ENCODE data around the gene GBF1. TPM values are rescaled to one million over a fixed set of nuclear protein-coding genes. Genes with fewer than 3 reads are reported as not detected.

Gene GBF1, protein sequence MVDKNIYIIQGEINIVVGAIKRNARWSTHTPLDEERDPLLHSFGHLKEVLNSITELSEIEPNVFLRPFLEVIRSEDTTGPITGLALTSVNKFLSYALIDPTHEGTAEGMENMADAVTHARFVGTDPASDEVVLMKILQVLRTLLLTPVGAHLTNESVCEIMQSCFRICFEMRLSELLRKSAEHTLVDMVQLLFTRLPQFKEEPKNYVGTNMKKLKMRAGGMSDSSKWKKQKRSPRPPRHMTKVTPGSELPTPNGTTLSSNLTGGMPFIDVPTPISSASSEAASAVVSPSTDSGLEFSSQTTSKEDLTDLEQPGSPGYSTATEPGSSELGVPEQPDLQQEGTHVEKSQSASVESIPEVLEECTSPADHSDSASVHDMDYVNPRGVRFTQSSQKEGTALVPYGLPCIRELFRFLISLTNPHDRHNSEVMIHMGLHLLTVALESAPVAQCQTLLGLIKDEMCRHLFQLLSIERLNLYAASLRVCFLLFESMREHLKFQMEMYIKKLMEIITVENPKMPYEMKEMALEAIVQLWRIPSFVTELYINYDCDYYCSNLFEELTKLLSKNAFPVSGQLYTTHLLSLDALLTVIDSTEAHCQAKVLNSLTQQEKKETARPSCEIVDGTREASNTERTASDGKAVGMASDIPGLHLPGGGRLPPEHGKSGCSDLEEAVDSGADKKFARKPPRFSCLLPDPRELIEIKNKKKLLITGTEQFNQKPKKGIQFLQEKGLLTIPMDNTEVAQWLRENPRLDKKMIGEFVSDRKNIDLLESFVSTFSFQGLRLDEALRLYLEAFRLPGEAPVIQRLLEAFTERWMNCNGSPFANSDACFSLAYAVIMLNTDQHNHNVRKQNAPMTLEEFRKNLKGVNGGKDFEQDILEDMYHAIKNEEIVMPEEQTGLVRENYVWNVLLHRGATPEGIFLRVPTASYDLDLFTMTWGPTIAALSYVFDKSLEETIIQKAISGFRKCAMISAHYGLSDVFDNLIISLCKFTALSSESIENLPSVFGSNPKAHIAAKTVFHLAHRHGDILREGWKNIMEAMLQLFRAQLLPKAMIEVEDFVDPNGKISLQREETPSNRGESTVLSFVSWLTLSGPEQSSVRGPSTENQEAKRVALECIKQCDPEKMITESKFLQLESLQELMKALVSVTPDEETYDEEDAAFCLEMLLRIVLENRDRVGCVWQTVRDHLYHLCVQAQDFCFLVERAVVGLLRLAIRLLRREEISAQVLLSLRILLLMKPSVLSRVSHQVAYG (N-terminal part only)
- 10 to 100 TPM; 36.2 to 47.2 (median 37.8) TPM for total RNA-seq
- 10 to 100 TPM in 1 of 2 donors, 1 to 10 TPM in 1; 8.5 to 24.3 TPM for polyA plus RNA-seq
- total RNA-seq = 170 reads per million, percentile 91 among the genes with 10 or more reads in this experiment

DNA sequence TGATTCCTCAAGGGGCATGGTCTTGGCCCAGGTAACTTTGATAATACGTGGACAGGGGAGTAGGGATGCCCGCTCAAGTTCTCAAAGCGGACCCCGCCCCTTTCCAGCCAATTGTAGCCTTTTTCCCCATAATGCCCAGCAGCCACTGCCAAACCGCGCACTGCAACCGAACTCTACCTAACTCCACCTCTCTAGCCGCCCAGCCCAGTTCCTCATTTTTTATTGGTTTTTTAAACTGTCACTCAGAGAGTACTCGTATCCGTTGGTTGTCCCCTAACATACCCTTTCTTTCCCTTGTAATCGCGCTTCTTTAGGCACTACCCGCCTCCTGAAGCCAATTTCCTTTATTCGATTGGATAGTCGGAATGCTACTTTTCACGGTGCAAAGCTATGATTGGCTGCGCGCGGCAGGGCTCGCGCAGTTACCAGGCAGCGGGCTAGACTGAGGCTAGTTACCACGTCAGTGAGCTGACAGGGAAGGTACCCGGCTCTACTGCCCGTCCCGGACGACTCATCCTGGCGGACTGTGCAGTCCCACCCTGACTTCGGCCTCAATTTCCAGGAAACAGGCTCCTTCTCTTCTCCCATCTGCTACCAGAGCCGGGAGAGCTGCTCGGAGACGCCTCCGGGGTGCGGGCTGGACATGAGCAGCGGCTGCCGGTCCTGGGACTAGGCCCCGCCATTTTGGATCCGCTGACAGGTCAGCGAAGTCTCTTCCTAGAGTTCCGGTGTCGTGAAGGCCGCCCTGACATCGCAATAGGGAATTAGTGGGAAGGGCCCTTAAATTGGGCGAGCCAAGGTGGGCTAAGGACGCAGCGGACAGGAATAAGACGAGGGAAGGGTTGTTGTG lies at the start of gene GBF1:
GBF1 (plus strand) TSS at position 451 of the 850 bp plus-strand sequence. CDS start 13,407 bp downstream, outside the sequence.
- Histone ChIP-seq H3K36me3 (ENCODE audit: control insufficient read depth in 2 of 3, insufficient read depth in 3 of 3, low read length in 3 of 3) (peaks cover 0 to 5% (median 0%) of the 10 kb centered on the region in 3 experiments), H3K27me3 (ENCODE audit: control insufficient read depth in 2 of 2, insufficient read depth in 2 of 2, low read length in 2 of 2) (peaks cover 0 to 16% of the 10 kb centered on the region in 2 donors), H3K9me3 (ENCODE audit: control insufficient read depth in 2 of 3, low read length in 3 of 3) (no peaks in the 10 kb centered on the region), H3K4me1 (ENCODE audit: control insufficient read depth in 2 of 2, insufficient read depth in 2 of 2, low read length in 2 of 2) (peaks cover 17 to 37% of the 10 kb centered on the region in 2 donors), H3K27ac (ENCODE audit: low read depth, low read length) (peak within 1 kb of the TSS; percentile 90), H3K4me3 (ENCODE audit: low read length) (peak within 1 kb of the TSS; percentile 84)
- ChIA-PET CTCF (interaction anchor here (0.6 to 2.9 kb wide), 6 partner anchors 9 to 104 kb away, joined by 3 to 10 read pairs (median 4); no protein-coding TSS in a partner anchor), POLR2A (interaction anchor here (0.8 to 2.4 kb wide), 8 partner anchors 9 to 399 kb away, joined by 3 to 9 read pairs (median 4); partner anchors contain the start of genes FBXL15 and TRIM8)
- Mint-ChIP-seq H3K9me3 (peaks cover 0 to 2% (median 0%) of the 10 kb centered on the region in 11 donors), H3K4me1 (peaks cover 44 to 69% (median 54%) of the 10 kb centered on the region in 7 donors), H3K27me3 (peaks cover 14 to 27% (median 22%) of the 10 kb centered on the region in 5 donors), H3K4me3 (peak within 1 kb of the TSS; percentile 83 to 100 (median 97)), H3K27ac (peak within 1 kb of the TSS; percentile 65 to 98 (median 95)), H3K36me3 (peaks cover 5 to 11% (median 8%) of the 10 kb centered on the region in 5 donors)
- intact Hi-C loops (cut with micrococcal nuclease) = loop anchor here (1.0 to 10.0 kb wide), 17 partner anchors 14 to 609 kb away; partner anchors contain the start of genes ACTR1A (in 2 of the 2), NOLC1 (in 2 of the 2), WBP1L (in 2 of the 2) and ARMH3 (in 1 of the 2)
- DNase-seq (peak; percentile 69 to 97 (median 96)), ATAC-seq (peak; percentile 92)

DNA sequence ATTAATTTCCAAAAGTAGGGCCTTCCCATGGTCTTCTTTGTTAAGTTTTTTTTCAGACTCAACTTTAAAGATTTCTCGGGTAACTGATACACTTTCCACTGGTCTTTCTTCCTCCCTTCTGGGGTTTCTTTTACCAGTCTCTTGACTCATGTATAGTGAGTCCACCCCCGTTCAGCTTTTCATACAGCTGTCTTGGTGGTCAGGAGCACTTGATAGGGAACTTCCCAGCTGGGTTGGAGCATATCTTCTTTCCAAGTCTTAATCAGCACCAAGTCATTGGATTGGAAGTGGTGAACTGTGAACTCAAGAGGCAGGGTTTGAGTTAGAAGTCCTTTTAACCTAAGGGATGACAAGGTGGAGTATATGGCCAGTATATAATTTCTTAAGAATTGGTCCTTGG lies 48.4 kb upstream of the GBF1 start:
- DNase-seq = no peak
- no peak overlapping the region for H3K4me3 Mint-ChIP-seq
- no peaks in the 10 kb centered on the region for H3K4me1 Mint-ChIP-seq
- H3K9me3 ChIP-seq (ENCODE audit: control insufficient read depth in 2 of 3, low read length in 3 of 3) = no peaks in the 10 kb centered on the region
- ATAC-seq = no peak
- H3K36me3 Mint-ChIP-seq = peaks cover 0 to 9% (median 0%) of the 10 kb centered on the region in 5 donors
- no peaks in the 10 kb centered on the region for H3K4me1 ChIP-seq (ENCODE audit: control insufficient read depth in 2 of 2, insufficient read depth in 2 of 2, low read length in 2 of 2)
- H3K27me3 Mint-ChIP-seq = no peaks in the 10 kb centered on the region
- no peaks in the 10 kb centered on the region for H3K27me3 ChIP-seq (ENCODE audit: control insufficient read depth in 2 of 2, insufficient read depth in 2 of 2, low read length in 2 of 2)
- H3K4me3 ChIP-seq (ENCODE audit: low read length) = no peak overlapping the region
- intact Hi-C loops (cut with micrococcal nuclease) = no loop called here
- no peak overlapping the region for H3K27ac ChIP-seq (ENCODE audit: low read depth, low read length)
- no peak overlapping the region for H3K27ac Mint-ChIP-seq
- ChIA-PET POLR2A (no interaction called here), CTCF (no interaction called here)
- H3K9me3 Mint-ChIP-seq = peaks cover 0 to 12% (median 4%) of the 10 kb centered on the region in 11 donors
- H3K36me3 ChIP-seq (ENCODE audit: control insufficient read depth in 2 of 3, insufficient read depth in 3 of 3, low read length in 3 of 3) = no peaks in the 10 kb centered on the region

DNA sequence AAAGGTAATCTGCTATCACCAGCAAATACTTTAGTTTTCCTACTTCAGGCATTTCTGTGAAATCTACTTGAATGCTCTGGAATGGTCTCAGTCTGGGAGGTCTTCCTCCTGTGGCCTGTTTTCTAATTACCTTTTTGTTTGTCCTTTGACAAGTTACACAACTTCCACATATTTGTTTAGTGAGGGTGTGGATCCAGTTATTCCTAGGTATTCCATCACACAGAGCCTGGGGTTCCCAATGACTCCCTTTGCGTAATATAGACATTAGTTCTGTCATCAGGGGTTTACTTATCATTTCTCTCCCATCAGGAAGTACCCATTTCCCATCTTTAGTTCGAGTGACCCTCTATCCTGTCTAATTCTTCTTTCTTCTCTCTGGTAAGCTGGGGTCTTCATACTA lies 47.3 kb upstream of the GBF1 start:
- Histone ChIP-seq H3K4me3 (ENCODE audit: low read length) (no peak overlapping the region), H3K27ac (ENCODE audit: low read depth, low read length) (no peak overlapping the region), H3K9me3 (ENCODE audit: control insufficient read depth in 2 of 3, low read length in 3 of 3) (no peaks in the 10 kb centered on the region), H3K36me3 (ENCODE audit: control insufficient read depth in 2 of 3, insufficient read depth in 3 of 3, low read length in 3 of 3) (no peaks in the 10 kb centered on the region), H3K27me3 (ENCODE audit: control insufficient read depth in 2 of 2, insufficient read depth in 2 of 2, low read length in 2 of 2) (no peaks in the 10 kb centered on the region), H3K4me1 (ENCODE audit: control insufficient read depth in 2 of 2, insufficient read depth in 2 of 2, low read length in 2 of 2) (no peaks in the 10 kb centered on the region)
- intact Hi-C loops (cut with micrococcal nuclease) = no loop called here
- H3K36me3 Mint-ChIP-seq = peaks cover 0 to 5% (median 0%) of the 10 kb centered on the region in 5 donors
- peaks cover 0 to 8% (median 0%) of the 10 kb centered on the region in 7 donors for H3K4me1 Mint-ChIP-seq
- peaks cover 0 to 5% (median 0%) of the 10 kb centered on the region in 5 donors for H3K27me3 Mint-ChIP-seq
- H3K9me3 Mint-ChIP-seq = peaks cover 0 to 6% (median 0%) of the 10 kb centered on the region in 11 donors
- no peak overlapping the region for H3K27ac Mint-ChIP-seq
- H3K4me3 Mint-ChIP-seq = no peak overlapping the region
- ChIA-PET CTCF (no interaction called here), POLR2A (no interaction called here)
- DNase-seq = no peak
- ATAC-seq = no peak

DNA sequence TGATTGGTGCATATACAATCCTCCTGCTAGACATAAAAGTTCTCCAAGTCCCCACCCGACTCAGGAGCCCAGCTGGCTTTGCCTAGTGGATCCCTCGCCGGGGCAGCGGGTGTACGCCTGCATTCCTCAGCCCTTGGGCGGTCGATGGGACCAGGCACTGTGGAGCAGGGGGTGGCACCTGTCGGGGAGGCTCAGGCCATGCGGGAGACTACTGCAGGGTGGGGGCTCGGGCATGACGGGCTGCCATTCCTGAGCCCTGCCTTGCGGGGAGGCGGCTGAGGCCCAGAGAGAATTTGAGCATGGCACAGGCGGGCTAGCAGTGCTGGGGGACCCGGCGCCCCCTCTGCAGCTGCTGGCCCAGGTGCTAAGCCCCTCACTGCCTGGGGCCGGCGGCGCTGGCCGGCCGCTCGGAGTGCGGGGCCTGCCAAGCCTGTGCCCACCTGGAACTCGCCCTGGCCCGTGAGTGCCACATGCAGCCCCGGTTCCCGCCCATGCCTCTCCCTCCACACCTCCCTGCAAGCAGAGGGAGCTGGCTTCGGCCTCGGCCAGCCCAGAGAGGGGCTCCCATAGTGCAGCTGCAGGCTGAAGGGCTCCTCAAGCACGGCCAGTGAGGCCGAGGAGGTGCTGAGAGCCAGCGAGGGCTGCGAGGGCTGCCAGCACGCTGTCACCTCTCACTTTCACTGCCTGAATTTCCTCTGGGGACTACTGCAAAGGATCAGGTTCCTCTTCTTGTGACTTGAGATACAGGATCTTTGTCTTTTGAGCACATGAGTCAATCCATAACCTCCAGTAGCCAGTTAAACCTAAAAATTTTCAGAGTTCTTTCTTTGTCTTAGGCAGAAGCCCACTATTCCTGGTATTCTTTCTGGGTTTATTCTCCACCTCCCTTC lies 44.3 kb upstream of the GBF1 start:
- no peak overlapping the region for H3K27ac Mint-ChIP-seq
- ChIA-PET CTCF (no interaction called here), POLR2A (interaction anchor here (0.6 kb wide), 1 partner anchor 520 kb away, joined by 3 read pairs; no protein-coding TSS in a partner anchor)
- H3K36me3 ChIP-seq (ENCODE audit: control insufficient read depth in 2 of 3, insufficient read depth in 3 of 3, low read length in 3 of 3) = no peaks in the 10 kb centered on the region
- H3K9me3 Mint-ChIP-seq = peaks cover 0 to 16% (median 5%) of the 10 kb centered on the region in 11 donors
- no peak overlapping the region for H3K27ac ChIP-seq (ENCODE audit: low read depth, low read length)
- no peaks in the 10 kb centered on the region for H3K27me3 ChIP-seq (ENCODE audit: control insufficient read depth in 2 of 2, insufficient read depth in 2 of 2, low read length in 2 of 2)
- H3K4me1 ChIP-seq (ENCODE audit: control insufficient read depth in 2 of 2, insufficient read depth in 2 of 2, low read length in 2 of 2) = no peaks in the 10 kb centered on the region
- peaks cover 0 to 10% (median 0%) of the 10 kb centered on the region in 3 experiments for H3K9me3 ChIP-seq (ENCODE audit: control insufficient read depth in 2 of 3, low read length in 3 of 3)
- intact Hi-C loops (cut with micrococcal nuclease) = no loop called here
- no peak overlapping the region for H3K4me3 Mint-ChIP-seq
- ATAC-seq (no peak), DNase-seq (no peak)
- peaks cover 0 to 9% (median 0%) of the 10 kb centered on the region in 7 donors for H3K4me1 Mint-ChIP-seq
- H3K27me3 Mint-ChIP-seq = peaks cover 0 to 9% (median 0%) of the 10 kb centered on the region in 5 donors
- H3K4me3 ChIP-seq (ENCODE audit: low read length) = no peak overlapping the region
- H3K36me3 Mint-ChIP-seq = peaks cover 0 to 5% (median 3%) of the 10 kb centered on the region in 5 donors

DNA sequence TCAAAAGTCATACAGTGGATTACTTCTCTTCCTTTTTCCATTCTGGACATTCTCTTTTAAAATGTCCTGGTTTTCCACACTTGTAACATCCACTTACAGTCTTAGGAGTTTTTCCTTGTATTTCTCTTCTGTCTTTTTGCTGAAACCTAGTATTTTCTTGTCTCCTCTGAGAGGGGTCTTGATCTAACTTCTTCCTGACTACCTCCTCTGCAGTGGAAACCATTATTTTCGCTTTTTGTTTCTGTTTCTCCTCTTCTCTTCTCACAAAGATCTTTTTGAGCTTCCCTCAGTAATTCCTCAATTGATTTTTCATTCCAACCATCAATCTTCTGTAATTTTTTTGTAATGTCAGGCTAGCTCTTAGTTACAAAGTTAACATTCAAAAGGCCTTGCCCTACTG lies 42.9 kb upstream of the GBF1 start:
- Histone ChIP-seq H3K36me3 (ENCODE audit: control insufficient read depth in 2 of 3, insufficient read depth in 3 of 3, low read length in 3 of 3) (no peaks in the 10 kb centered on the region), H3K4me3 (ENCODE audit: low read length) (no peak overlapping the region), H3K9me3 (ENCODE audit: control insufficient read depth in 2 of 3, low read length in 3 of 3) (peaks cover 0 to 10% (median 0%) of the 10 kb centered on the region in 3 experiments), H3K4me1 (ENCODE audit: control insufficient read depth in 2 of 2, insufficient read depth in 2 of 2, low read length in 2 of 2) (no peaks in the 10 kb centered on the region), H3K27ac (ENCODE audit: low read depth, low read length) (no peak overlapping the region), H3K27me3 (ENCODE audit: control insufficient read depth in 2 of 2, insufficient read depth in 2 of 2, low read length in 2 of 2) (no peaks in the 10 kb centered on the region)
- intact Hi-C loops (cut with micrococcal nuclease) = no loop called here
- Mint-ChIP-seq H3K4me3 (peak overlapping the region in 1 of 10 donors; percentile 13), H3K27ac (peak overlapping the region in 2 of 9 donors; percentile 23 to 42), H3K9me3 (peaks cover 0 to 16% (median 5%) of the 10 kb centered on the region in 11 donors), H3K36me3 (peaks cover 0 to 5% (median 3%) of the 10 kb centered on the region in 5 donors), H3K4me1 (peaks cover 0 to 9% (median 0%) of the 10 kb centered on the region in 7 donors), H3K27me3 (peaks cover 0 to 9% (median 0%) of the 10 kb centered on the region in 5 donors)
- ATAC-seq (no peak), DNase-seq (no peak)
- ChIA-PET POLR2A (no interaction called here), CTCF (no interaction called here)

Data from naive thymus-derived CD4-positive, alpha-beta T cell (primary cell).